IMR-90 (cell line): ENCODE data around the gene SETDB1.

Source experiments
- FOS ChIP-seq: fragments of 150-350 bp; IDR thresholded peaks from 2 replicates; pipeline ENCODE4 v1.6.1; 2016; ENCODE audit warnings: low read depth, low read length
- POLR2A ChIP-seq: IDR thresholded peaks from 2 replicates; pipeline ENCODE4 v1.6.1; 2012; ENCODE audit warnings: mild to moderate bottlenecking, low read depth, low read length
- RCOR1 ChIP-seq: IDR thresholded peaks from 2 replicates; pipeline ENCODE4 v1.6.1; 2012; ENCODE audit warnings: mild to moderate bottlenecking, low read length, improper control_type of control experiment; ENCODE audit not compliant: insufficient replicate concordance
- RFX5 ChIP-seq: IDR thresholded peaks from 2 replicates; pipeline ENCODE4 v1.8.0; 2012; ENCODE audit warnings: low read depth, mild to moderate bottlenecking, low read length, moderate library complexity
- USF2 ChIP-seq: fragments of 150-350 bp; IDR thresholded peaks from 2 replicates; pipeline ENCODE4 v1.6.1; 2017; ENCODE audit warnings: mild to moderate bottlenecking, antibody characterized with exemption, low read length, low read depth
- TF ChIP-seq, protein P1 (sequence below): conservative IDR thresholded peaks from 2 replicates; pipeline ENCODE4 v1.5.1; 2012; ENCODE audit warnings: mild to moderate bottlenecking, low read depth, low read length, improper control_type of control experiment

DNA sequence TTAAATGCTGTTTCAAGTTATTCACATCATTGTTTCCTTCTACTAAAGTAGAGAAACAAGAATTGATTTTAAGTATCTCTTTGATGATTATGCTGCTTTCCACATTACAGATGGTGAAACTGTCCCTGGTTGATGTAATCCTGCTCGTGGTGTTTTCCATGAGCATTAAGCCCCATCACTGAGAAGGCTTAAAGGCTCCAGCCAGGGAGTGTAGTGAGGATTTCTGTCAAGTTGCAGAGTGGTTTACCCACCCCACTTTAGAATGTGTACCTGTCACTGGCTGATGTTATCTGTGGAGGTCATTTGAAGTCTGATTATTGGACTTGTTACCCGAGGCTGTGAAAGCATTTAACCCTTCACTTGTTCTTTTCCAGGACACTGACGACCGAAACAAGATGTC, 35.6 kb downstream of the SETDB1 start:
- TF ChIP-seq, protein P1, sequence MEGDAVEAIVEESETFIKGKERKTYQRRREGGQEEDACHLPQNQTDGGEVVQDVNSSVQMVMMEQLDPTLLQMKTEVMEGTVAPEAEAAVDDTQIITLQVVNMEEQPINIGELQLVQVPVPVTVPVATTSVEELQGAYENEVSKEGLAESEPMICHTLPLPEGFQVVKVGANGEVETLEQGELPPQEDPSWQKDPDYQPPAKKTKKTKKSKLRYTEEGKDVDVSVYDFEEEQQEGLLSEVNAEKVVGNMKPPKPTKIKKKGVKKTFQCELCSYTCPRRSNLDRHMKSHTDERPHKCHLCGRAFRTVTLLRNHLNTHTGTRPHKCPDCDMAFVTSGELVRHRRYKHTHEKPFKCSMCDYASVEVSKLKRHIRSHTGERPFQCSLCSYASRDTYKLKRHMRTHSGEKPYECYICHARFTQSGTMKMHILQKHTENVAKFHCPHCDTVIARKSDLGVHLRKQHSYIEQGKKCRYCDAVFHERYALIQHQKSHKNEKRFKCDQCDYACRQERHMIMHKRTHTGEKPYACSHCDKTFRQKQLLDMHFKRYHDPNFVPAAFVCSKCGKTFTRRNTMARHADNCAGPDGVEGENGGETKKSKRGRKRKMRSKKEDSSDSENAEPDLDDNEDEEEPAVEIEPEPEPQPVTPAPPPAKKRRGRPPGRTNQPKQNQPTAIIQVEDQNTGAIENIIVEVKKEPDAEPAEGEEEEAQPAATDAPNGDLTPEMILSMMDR = no peak
- TF ChIP-seq RFX5 = no peak
- TF ChIP-seq POLR2A = no peak
- no peak for TF ChIP-seq FOS
- no peak for TF ChIP-seq USF2
- no peak for TF ChIP-seq RCOR1
